ENCODE data around the gene PLCG2.
A peak's percentile ranks its signal among the peaks of the same experiment; 100 is the strongest.
"Not testable (repeated sequence)": the region's sequence is repeated elsewhere in the genome, so short reads cannot be mapped to it uniquely, and the experiment has no call there.

Gene PLCG2

DNA sequence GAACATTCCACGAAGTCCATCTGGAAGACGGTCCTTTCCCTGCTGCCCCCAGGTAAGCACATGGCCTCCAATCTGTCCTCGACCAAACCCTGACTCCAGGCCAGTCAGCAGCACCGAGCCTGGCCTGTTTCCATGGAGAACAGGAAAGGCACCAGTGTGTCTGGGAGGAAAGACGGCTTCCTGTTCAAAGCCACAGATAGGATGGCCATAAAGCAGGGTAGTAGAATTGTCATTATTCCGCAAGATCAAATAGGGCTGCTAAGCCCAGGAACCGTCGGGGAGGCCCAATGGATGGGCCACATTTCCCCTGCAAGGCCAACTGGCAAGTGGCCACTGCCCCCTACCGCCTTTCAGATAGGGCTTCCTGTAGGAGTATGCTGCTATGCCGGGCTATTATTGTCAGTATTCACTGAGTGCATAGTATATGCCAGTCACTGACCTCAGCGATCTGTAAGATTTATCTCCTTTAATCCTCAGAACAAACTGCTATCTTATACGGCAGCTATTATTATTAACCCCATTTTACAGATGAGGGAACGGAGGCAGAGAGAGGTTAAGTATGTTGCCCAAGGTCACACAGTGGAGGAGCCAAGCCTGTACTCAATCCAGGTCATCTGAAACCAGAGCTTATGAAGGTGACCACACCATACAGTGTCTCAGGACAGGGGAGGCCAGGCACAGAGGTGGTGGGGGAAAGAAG is 23.0 kb upstream of the PLCG2 start:
- no peak for DNase-seq

GRCh38 chr16:81756615-81757356 is 22.3 kb upstream of the PLCG2 start:
- DNase-seq: no peak

DNA sequence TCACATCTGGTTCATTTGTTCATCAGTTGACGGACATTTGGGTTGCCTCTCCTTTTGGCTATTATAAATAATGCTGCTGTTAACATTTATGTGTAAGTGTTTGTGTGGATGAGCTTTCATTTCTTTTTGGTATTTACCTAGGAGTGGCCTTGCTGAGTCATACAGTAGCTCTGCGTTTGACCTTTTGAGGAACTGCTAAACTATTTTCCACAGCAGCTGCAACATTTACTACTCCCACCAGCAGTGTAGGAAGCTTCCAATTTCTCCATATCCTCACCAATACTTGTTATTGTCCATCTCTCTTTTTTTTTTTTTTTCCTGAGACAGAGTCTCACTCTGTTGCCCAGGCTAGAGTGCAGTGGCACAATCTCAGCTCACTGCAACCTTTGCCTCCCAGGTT is 20.7 kb upstream of the PLCG2 start:
- DNase-seq: peak; percentile 47

DNA sequence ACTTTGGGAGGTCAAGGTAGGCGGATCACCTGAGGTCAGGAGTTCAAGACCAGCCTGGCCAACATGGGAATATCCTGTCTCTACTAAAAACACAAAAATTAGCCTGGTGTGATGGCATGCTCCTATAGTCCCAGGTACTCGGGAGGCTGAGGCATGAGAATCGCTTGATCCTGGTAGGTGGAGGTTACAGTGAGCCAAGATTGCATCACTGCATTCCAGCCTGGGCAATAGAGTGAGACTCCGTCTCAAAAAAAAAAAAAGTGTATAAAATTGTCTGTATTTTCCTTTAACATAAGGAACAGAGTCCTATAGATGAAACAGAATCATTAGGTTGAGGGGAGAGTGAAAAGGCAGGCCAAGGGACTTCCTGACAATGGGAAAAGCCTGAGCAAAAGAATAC is 16.8 kb upstream of the PLCG2 start:
- DNase-seq: not testable (repeated sequence)

DNA sequence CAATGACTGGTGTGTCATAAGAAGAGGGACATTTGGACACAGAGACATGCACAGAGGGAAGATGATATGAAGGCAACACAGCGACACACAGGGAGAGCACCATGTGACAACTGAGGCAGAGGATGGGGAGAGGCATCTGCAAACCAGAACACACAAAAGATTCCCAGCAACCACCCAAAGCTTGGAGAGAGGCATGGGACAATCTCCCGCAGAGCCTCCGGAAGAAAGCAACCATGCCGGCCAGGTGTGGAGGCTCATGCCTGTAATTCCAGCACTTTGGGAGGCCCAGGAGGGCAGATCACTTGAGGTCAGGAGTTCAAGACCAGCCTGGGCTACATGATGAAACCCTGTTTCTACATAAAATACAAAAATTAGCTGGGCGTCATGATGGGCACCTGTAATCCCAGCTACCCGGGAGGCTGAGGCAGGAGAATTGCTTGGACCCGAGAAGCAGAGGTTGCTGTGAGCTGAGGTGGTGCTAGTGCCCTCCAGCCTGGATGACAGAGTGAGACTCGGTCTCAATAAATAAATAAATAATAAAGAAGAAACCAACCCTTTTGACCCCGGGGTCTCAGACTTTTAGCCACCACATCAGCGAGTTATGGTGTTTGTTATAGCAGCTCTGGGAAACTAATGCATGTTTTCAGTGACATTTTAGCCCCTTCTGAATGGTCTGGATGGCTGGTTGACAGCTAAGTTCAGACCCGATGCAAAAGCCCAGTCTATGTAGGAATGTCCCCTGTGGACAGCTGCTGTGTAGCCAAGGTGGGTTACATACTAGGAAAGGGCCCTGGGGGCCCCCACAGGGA is 13.8 kb upstream of the PLCG2 start:
- no peak for DNase-seq

- no peak for DNase-seq
These were observed 13.1 kb upstream of the PLCG2 start for GRCh38 chr16:81765969-81766368.

GRCh38 chr16:81767987-81768592 is 11.0 kb upstream of the PLCG2 start:
- DNase-seq: no peak

- no peak for DNase-seq
These were observed 9.1 kb upstream of the PLCG2 start for GRCh38 chr16:81770008-81770407.

- DNase-seq: no peak
These were observed 4.7 kb upstream of the PLCG2 start for GRCh38 chr16:81774348-81774747.

DNA sequence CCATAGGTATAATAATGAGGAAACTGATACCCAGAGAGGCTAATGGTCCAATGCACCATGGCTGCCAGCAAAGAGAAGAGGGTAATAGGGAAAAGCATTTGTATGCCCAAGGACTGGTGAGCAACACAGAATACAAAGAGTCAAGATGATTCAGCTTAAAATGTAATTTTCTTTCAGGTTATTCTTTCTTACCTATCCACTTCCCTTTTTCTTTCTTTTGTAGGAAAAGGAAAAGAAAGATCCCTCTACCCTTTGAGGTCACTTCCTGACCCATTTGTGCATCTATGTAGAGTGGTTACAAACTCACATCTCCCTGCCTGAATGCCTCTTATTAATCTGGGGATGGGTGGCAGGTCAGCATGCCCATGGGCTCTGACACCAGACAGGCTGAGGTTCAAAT is 3.5 kb upstream of the PLCG2 start:
- no peak for DNase-seq

GRCh38 chr16:81778231-81778630 is 860 bp upstream of the PLCG2 start:
- DNase-seq: no peak

- no peak for DNase-seq
These were observed 637 bp downstream of the PLCG2 start for GRCh38 chr16:81779536-81780320.

DNA sequence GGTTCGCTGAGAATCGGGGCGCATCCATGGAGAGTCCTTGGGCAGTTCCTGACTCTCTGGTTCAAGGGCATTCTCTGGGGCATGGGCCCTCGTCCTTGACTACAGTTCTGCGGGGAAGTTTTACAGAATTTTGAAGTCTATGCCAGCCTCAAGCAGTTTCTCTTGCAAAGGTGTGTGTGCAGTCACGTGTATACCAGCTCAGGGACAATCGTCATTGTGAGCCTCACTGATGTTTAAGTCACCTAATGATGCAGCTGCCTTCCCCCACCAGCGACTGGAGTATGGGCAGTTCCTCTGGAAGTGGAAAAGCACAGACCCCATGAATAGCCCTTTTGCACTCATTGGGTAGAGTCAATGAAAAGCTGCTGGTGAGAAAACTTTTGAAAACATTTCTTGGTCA is 1.3 kb downstream of the PLCG2 start:
- no peak for DNase-seq

- DNase-seq: no peak
These were observed 3.1 kb downstream of the PLCG2 start for GRCh38 chr16:81782236-81782635.

DNA sequence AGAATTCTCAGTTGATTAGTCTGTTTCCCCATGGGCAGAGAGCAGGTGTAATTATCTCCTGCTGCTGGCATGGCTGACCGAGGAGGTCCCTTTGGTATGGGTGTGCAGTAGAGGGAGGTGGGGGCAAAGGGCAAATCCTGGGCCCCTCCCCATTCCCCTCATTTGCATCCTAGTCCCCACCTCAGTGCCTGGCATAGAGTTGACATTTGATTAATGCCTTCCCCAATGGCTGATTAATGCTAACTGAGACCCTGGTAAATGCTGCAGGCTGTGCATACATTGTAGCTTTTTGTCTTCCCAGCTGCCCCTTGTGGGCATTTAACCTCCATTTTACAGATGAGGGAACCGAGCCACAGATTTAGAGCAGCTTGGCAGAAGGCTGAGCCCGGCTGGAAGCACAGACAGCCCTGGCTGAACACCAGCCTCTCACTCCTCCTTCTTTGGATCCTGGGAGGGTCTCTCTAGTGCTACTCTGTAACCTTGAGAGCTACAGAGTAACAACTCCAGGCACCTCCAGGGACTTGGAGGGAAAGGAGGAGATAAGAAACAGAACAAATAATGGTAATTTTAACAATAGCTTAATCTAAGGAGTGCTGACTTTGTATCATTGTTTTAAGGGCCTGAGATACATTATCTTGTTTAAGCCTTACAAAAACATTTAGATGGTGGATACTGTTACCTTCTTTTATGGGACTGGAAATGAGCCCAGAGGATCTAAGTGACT is 5.1 kb downstream of the PLCG2 start:
- DNase-seq: no peak

GRCh38 chr16:81785138-81785924 is 6.2 kb downstream of the PLCG2 start:
- DNase-seq: no peak

- peak; percentile 2 for DNase-seq
These were observed 7.2 kb downstream of the PLCG2 start for GRCh38 chr16:81786321-81786720.

DNA sequence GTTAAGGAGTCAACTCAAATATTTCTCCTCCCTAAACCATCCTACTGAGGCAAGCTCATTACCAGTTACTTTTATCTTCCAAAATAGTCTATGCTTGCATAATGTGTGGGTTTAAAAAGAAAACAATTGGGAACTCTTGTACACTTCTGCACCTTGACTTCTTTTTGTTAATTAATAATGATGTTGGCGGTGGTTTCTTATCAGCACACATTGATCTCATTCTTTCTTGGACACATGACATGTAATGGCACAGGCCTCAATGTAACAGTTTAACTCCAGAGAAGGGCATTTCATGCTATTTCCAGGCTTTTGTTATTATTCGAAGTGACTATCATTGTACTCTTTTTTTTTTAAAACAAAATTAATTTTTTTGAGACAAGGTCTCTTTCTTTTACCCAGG is 7.8 kb downstream of the PLCG2 start:
- no peak for DNase-seq

- no peak for DNase-seq
These were observed 8.6 kb downstream of the PLCG2 start for GRCh38 chr16:81787659-81788058.

DNA sequence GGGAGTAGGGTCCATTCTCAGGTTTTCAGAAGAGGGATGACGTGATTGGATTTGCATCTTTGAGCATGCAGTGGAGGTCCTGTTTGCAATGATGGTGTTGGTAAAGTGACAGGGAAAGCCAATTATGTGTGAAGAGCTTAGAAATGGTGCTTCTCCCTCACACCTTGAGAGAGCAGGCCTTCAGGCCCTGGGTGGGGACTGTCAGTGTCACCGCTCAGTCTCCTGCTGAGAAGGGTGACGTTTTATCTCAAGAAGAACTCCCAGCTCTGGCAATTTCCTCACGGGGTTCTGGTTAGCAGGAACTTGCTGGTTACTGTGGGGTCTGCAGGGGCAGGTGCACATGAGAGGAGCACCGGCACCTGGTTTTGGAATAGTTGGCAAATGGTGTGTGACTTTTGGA is 11.2 kb downstream of the PLCG2 start:
- DNase-seq: no peak

GRCh38 chr16:81790830-81791435 is 11.8 kb downstream of the PLCG2 start:
- DNase-seq: peak; percentile 3
